22Rv1 (cell line): Measurements from ENCODE around the gene ZNF837.
A peak's percentile ranks its signal among the peaks of the same experiment; 100 is the strongest.

Source experiments
- CTCF ChIP-seq: fragments of 450-650 bp; IDR thresholded peaks from 2 replicates; pipeline ENCODE4 v1.5.1; 2017; ENCODE audit warnings: mild to moderate bottlenecking
- ZFX ChIP-seq: fragments of 450-650 bp; IDR thresholded peaks from 2 replicates; pipeline ENCODE4 v1.6.1; 2017; ENCODE audit warnings: antibody characterized with exemption, borderline replicate concordance

- TF ChIP-seq CTCF (peak; percentile 22; the same call in 1 of the 2 replicates), ZFX (no peak)
These were observed 27.6 kb upstream of the ZNF837 start, which contains the start of gene ZNF584 for GRCh38 chr19:58408152-58409009.
